SK-N-SH (cell line): Measurements from ENCODE around the gene LIMS1.

Experiments
- CTCF ChIP-seq: fragments of 200-600 bp; sonication (generic); IDR thresholded peaks from 2 replicates; pipeline ENCODE4 v1.6.1; 2017; ENCODE audit warnings: antibody characterized with exemption, mild to moderate bottlenecking, moderate library complexity
- PBX3 ChIP-seq: IDR thresholded peaks from 2 replicates; pipeline ENCODE4; 2012
- RAD21 ChIP-seq: IDR thresholded peaks from 2 replicates; pipeline ENCODE4 v1.6.1; 2012; ENCODE audit warnings: mild to moderate bottlenecking, low read length
- SMC3 ChIP-seq: IDR thresholded peaks from 2 replicates; pipeline ENCODE4 v1.6.1; 2012; ENCODE audit warnings: low read depth, low read length, improper control_type of control experiment

GRCh38 chr2:108577099-108577498 lies 42.8 kb downstream of the LIMS1 start:
- TF ChIP-seq CTCF = no peak
- TF ChIP-seq RAD21 = no peak
- TF ChIP-seq SMC3 = no peak
- no peak for TF ChIP-seq PBX3
